Breast epithelium (tissue), 3 donors: ENCODE measurements around the gene SUPT6H.

Experiments used
- POLR2A ChIP-seq: fragments of 450-650 bp; IDR thresholded peaks from one replicate; pipeline ENCODE4 v1.6.1; 2016; ENCODE audit warnings: antibody characterized with exemption, mild to moderate bottlenecking, moderate library complexity
- POLR2AphosphoS5 ChIP-seq, 3 donors: sonication (generic); formaldehyde crosslinking; IDR thresholded peaks; one replicate each; pipeline ENCODE4 v1.6.1; 2017; ENCODE audit warnings: antibody characterized with exemption in 3 of 3
- TF ChIP-seq, protein P1 (sequence below), 3 donors: fragments of 450-650 bp; IDR thresholded peaks; one replicate each; pipeline ENCODE4 v1.5.1; 2016 to 2017; ENCODE audit warnings: antibody characterized with exemption in 3 of 3, mild to moderate bottlenecking in 3 of 3, moderate library complexity in 3 of 3

DNA sequence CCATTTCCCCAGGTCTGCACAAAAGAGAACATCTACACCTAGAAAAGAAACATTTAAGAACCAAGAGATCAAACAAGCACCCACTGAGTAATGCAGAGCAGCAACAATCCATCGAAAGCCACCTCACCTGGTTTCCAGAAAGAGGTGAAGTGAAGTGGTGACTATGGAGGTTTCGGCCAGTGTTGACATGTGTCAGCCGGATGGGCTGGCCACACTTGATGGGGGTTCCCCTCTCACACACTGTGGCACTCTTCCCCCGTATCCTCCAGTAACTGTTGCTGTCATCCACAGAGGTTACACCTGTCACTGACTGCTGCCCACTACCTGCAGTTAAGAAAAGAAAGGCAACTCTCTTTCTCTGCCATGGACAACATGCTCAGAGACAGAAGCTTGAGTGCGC, 6.8 kb upstream of the SUPT6H start:
- TF ChIP-seq, protein P1, sequence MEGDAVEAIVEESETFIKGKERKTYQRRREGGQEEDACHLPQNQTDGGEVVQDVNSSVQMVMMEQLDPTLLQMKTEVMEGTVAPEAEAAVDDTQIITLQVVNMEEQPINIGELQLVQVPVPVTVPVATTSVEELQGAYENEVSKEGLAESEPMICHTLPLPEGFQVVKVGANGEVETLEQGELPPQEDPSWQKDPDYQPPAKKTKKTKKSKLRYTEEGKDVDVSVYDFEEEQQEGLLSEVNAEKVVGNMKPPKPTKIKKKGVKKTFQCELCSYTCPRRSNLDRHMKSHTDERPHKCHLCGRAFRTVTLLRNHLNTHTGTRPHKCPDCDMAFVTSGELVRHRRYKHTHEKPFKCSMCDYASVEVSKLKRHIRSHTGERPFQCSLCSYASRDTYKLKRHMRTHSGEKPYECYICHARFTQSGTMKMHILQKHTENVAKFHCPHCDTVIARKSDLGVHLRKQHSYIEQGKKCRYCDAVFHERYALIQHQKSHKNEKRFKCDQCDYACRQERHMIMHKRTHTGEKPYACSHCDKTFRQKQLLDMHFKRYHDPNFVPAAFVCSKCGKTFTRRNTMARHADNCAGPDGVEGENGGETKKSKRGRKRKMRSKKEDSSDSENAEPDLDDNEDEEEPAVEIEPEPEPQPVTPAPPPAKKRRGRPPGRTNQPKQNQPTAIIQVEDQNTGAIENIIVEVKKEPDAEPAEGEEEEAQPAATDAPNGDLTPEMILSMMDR (IDR thresholded peaks at IDR 0.05) = no peak
- TF ChIP-seq POLR2AphosphoS5 (IDR thresholded peaks at IDR 0.05) = no peak
- no peak for TF ChIP-seq POLR2A
